ENCODE results near the gene TXNRD3.
"Not testable (repeated sequence)": the region's sequence is repeated elsewhere in the genome, so short reads cannot be mapped to it uniquely, and the experiment has no call there.

Gene TXNRD3

DNA sequence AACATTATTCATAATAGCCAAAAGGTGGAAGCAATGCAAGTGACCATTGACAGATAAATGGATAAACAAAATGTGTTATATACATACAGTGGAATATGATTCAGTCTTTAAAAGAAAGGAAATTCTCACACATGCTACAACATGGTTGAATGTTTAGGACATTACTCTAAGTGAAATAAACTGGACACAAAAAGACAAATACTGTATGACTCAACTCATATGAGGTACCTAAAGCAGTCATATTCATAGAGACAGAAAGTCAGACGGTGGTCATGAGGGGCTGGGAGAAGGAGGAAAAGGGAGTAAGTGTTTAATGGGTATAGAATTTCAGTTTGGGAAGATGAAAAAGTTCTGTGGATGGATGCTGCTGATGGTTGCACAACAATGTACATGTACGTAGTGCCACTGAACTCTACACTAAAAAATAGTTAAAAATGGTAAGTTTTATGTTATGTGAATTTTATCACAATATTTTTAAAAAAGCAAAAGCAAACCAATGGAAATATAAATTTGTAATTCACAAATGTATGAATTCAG, 5.3 kb downstream of the TXNRD3 start:
- Histone ChIP-seq H3K27ac (ENCODE audit: low read depth, low read length) (no peak overlapping the region), H3K4me3 (ENCODE audit: low read depth in 1 of 2, low read length in 2 of 2) (no peak overlapping the region), H3K4me1 (ENCODE audit: control insufficient read depth in 1 of 2, insufficient read depth in 2 of 2, low read length in 2 of 2) (peaks cover 0 to 4% of the 10 kb centered on the region in 2 donors), H3K27me3 (ENCODE audit: control insufficient read depth in 1 of 2, insufficient read depth in 2 of 2, low read length in 2 of 2) (no peaks in the 10 kb centered on the region), H3K9me3 (ENCODE audit: control insufficient read depth in 1 of 2, low read length in 2 of 2) (no peaks in the 10 kb centered on the region), H3K9ac (ENCODE audit: low read depth in 1 of 2, low read length in 2 of 2) (no peak overlapping the region), H3K36me3 (ENCODE audit: control insufficient read depth in 1 of 2, insufficient read depth in 2 of 2, low read length in 2 of 2) (no peaks in the 10 kb centered on the region)

DNA sequence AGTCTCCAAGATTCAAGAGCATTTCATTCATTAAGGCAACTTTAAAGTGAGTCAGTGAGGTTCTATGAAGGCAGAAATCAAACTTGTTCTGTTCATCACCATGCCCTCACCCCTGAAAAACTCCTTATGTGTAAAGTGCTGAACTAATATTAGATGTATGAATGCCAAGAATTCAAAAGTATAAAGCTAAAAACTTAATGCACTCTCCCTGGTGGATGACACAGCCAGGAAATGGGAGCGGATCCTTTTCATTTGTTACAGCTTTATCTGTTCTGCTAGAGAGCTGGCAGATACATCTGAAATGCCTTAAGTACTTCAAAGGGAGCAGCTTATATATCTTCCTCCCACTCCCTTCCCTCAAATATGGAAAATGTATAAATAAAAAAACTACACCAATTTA, 8.2 kb downstream of the TXNRD3 start:
- no peak overlapping the region for H3K27ac ChIP-seq (ENCODE audit: low read depth, low read length)
- no peaks in the 10 kb centered on the region for H3K4me1 ChIP-seq (ENCODE audit: control insufficient read depth in 1 of 2, insufficient read depth in 2 of 2, low read length in 2 of 2)
- H3K36me3 ChIP-seq (ENCODE audit: control insufficient read depth in 1 of 2, insufficient read depth in 2 of 2, low read length in 2 of 2) = peaks cover 0 to 2% of the 10 kb centered on the region in 2 donors
- no peaks in the 10 kb centered on the region for H3K9me3 ChIP-seq (ENCODE audit: control insufficient read depth in 1 of 2, low read length in 2 of 2)
- no peak overlapping the region for H3K4me3 ChIP-seq (ENCODE audit: low read depth in 1 of 2, low read length in 2 of 2)
- H3K27me3 ChIP-seq (ENCODE audit: control insufficient read depth in 1 of 2, insufficient read depth in 2 of 2, low read length in 2 of 2) = no peaks in the 10 kb centered on the region
- no peak overlapping the region for H3K9ac ChIP-seq (ENCODE audit: low read depth in 1 of 2, low read length in 2 of 2)

GRCh38 chr3:126644615-126645014, 10.3 kb downstream of the TXNRD3 start:
- H3K27me3 ChIP-seq (ENCODE audit: control insufficient read depth in 1 of 2, insufficient read depth in 2 of 2, low read length in 2 of 2) = no peaks in the 10 kb centered on the region
- H3K4me3 ChIP-seq (ENCODE audit: low read depth in 1 of 2, low read length in 2 of 2) = no peak overlapping the region
- peaks cover 0 to 4% of the 10 kb centered on the region in 2 donors for H3K36me3 ChIP-seq (ENCODE audit: control insufficient read depth in 1 of 2, insufficient read depth in 2 of 2, low read length in 2 of 2)

GRCh38 chr3:126638790-126639189, 16.1 kb downstream of the TXNRD3 start:
- H3K27me3 ChIP-seq (ENCODE audit: control insufficient read depth in 1 of 2, insufficient read depth in 2 of 2, low read length in 2 of 2) = no peaks in the 10 kb centered on the region

More at GRCh38 chr3:126644615-126645014, 10.3 kb downstream of the TXNRD3 start:
- H3K9me3 ChIP-seq (ENCODE audit: control insufficient read depth in 1 of 2, low read length in 2 of 2) = no peaks in the 10 kb centered on the region
- H3K4me1 ChIP-seq (ENCODE audit: control insufficient read depth in 1 of 2, insufficient read depth in 2 of 2, low read length in 2 of 2) = no peaks in the 10 kb centered on the region
- H3K9ac ChIP-seq (ENCODE audit: low read depth in 1 of 2, low read length in 2 of 2) = no peak overlapping the region
- no peak overlapping the region for H3K27ac ChIP-seq (ENCODE audit: low read depth, low read length)

DNA sequence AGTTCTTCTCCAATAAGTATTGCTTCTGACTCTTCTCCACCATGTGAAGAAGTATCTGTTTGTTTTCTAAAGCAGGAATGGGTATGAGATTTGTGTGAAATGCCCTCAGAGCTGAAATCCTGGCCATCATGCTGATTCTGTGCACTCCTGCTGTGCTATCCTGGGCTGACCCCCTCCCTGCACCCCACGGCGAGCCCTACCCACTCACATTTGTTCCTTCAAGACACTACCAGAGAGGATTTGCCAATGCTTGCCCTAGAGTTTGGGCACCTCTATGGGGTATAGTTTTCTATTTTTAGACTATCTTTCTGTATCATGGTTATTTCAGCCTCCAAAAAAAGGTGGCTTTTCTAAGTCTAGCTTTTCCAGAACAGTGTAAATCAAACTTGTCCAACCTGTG, 18.5 kb downstream of the TXNRD3 start:
- Histone ChIP-seq H3K27me3 (ENCODE audit: control insufficient read depth in 1 of 2, insufficient read depth in 2 of 2, low read length in 2 of 2) (no peaks in the 10 kb centered on the region), H3K9ac (ENCODE audit: low read depth in 1 of 2, low read length in 2 of 2) (no peak overlapping the region), H3K4me1 (ENCODE audit: control insufficient read depth in 1 of 2, insufficient read depth in 2 of 2, low read length in 2 of 2) (no peaks in the 10 kb centered on the region), H3K9me3 (ENCODE audit: control insufficient read depth in 1 of 2, low read length in 2 of 2) (no peaks in the 10 kb centered on the region), H3K4me3 (ENCODE audit: low read depth in 1 of 2, low read length in 2 of 2) (no peak overlapping the region), H3K36me3 (ENCODE audit: control insufficient read depth in 1 of 2, insufficient read depth in 2 of 2, low read length in 2 of 2) (peaks cover 0 to 2% of the 10 kb centered on the region in 2 donors), H3K27ac (ENCODE audit: low read depth, low read length) (no peak overlapping the region)

More at GRCh38 chr3:126638790-126639189, 16.1 kb downstream of the TXNRD3 start:
- H3K27ac ChIP-seq (ENCODE audit: low read depth, low read length) = no peak overlapping the region
- no peak overlapping the region for H3K4me3 ChIP-seq (ENCODE audit: low read depth in 1 of 2, low read length in 2 of 2)
- H3K9ac ChIP-seq (ENCODE audit: low read depth in 1 of 2, low read length in 2 of 2) = no peak overlapping the region
- H3K9me3 ChIP-seq (ENCODE audit: control insufficient read depth in 1 of 2, low read length in 2 of 2) = no peaks in the 10 kb centered on the region
- H3K36me3 ChIP-seq (ENCODE audit: control insufficient read depth in 1 of 2, insufficient read depth in 2 of 2, low read length in 2 of 2) = peaks cover 0 to 4% of the 10 kb centered on the region in 2 donors
- H3K4me1 ChIP-seq (ENCODE audit: control insufficient read depth in 1 of 2, insufficient read depth in 2 of 2, low read length in 2 of 2) = no peaks in the 10 kb centered on the region

DNA sequence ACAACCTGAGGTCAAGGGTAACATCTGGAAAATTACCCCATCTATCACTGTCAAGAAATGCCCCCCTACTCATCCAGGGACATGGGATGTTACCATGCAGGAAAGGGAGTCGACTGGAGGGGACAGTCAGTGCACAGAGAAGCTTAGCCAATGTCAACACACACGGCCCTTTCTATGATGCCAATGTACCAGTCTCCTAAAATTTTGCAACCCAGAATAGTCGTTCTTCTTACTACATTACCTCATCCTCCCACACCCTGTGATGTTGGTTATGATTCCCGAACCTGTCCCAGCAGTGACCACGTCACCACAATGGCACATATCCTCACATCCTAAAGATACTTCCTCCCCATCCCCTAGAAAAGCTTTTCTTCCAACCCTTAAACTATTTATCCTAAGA, 20.1 kb downstream of the TXNRD3 start:
- Histone ChIP-seq H3K4me1 (ENCODE audit: control insufficient read depth in 1 of 2, insufficient read depth in 2 of 2, low read length in 2 of 2) (no peaks in the 10 kb centered on the region), H3K9ac (ENCODE audit: low read depth in 1 of 2, low read length in 2 of 2) (no peak overlapping the region), H3K9me3 (ENCODE audit: control insufficient read depth in 1 of 2, low read length in 2 of 2) (no peaks in the 10 kb centered on the region), H3K27ac (ENCODE audit: low read depth, low read length) (no peak overlapping the region), H3K27me3 (ENCODE audit: control insufficient read depth in 1 of 2, insufficient read depth in 2 of 2, low read length in 2 of 2) (no peaks in the 10 kb centered on the region), H3K4me3 (ENCODE audit: low read depth in 1 of 2, low read length in 2 of 2) (no peak overlapping the region), H3K36me3 (ENCODE audit: control insufficient read depth in 1 of 2, insufficient read depth in 2 of 2, low read length in 2 of 2) (no peaks in the 10 kb centered on the region)

DNA sequence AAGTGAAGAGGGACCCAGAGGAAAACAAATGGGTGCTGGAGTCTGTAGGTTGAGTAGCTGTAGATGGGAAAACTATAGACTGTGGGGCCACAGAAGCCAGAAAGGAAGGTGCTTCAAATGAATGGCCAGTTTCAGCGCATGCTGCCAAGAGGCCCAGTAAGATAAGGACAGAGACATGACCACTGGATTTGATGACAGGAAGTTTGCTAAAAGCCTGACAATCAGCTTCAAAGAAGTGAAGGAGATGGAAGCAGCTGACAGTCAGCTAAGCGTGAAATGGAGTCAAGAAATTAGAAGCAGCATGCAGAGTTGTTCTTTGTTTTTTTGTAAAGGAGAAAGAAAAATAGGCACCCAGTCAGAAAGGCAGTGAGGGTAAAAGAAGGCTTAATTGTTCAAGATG, 24.9 kb downstream of the TXNRD3 start:
- Histone ChIP-seq H3K4me3 (ENCODE audit: low read depth in 1 of 2, low read length in 2 of 2) (no peak overlapping the region), H3K9ac (ENCODE audit: low read depth in 1 of 2, low read length in 2 of 2) (no peak overlapping the region), H3K27ac (ENCODE audit: low read depth, low read length) (no peak overlapping the region)

GRCh38 chr3:126625735-126626134, 29.2 kb downstream of the TXNRD3 start:
- not testable (repeated sequence) for H3K9me3 ChIP-seq (ENCODE audit: control insufficient read depth in 1 of 2, low read length in 2 of 2); H3K4me1 ChIP-seq (ENCODE audit: control insufficient read depth in 1 of 2, insufficient read depth in 2 of 2, low read length in 2 of 2); H3K27me3 ChIP-seq (ENCODE audit: control insufficient read depth in 1 of 2, insufficient read depth in 2 of 2, low read length in 2 of 2); H3K9ac ChIP-seq (ENCODE audit: low read depth in 1 of 2, low read length in 2 of 2); H3K4me3 ChIP-seq (ENCODE audit: low read depth in 1 of 2, low read length in 2 of 2); H3K27ac ChIP-seq (ENCODE audit: low read depth, low read length); H3K36me3 ChIP-seq (ENCODE audit: control insufficient read depth in 1 of 2, insufficient read depth in 2 of 2, low read length in 2 of 2)

More for the DNA sequence above, 24.9 kb downstream of the TXNRD3 start:
- Histone ChIP-seq H3K27me3 (ENCODE audit: control insufficient read depth in 1 of 2, insufficient read depth in 2 of 2, low read length in 2 of 2) (no peaks in the 10 kb centered on the region), H3K4me1 (ENCODE audit: control insufficient read depth in 1 of 2, insufficient read depth in 2 of 2, low read length in 2 of 2) (no peaks in the 10 kb centered on the region), H3K9me3 (ENCODE audit: control insufficient read depth in 1 of 2, low read length in 2 of 2) (no peaks in the 10 kb centered on the region), H3K36me3 (ENCODE audit: control insufficient read depth in 1 of 2, insufficient read depth in 2 of 2, low read length in 2 of 2) (no peaks in the 10 kb centered on the region)

- Histone ChIP-seq H3K9me3 (ENCODE audit: control insufficient read depth in 1 of 2, low read length in 2 of 2) (no peaks in the 10 kb centered on the region), H3K4me3 (ENCODE audit: low read depth in 1 of 2, low read length in 2 of 2) (no peak overlapping the region), H3K4me1 (ENCODE audit: control insufficient read depth in 1 of 2, insufficient read depth in 2 of 2, low read length in 2 of 2) (no peaks in the 10 kb centered on the region), H3K9ac (ENCODE audit: low read depth in 1 of 2, low read length in 2 of 2) (no peak overlapping the region), H3K27ac (ENCODE audit: low read depth, low read length) (no peak overlapping the region), H3K36me3 (ENCODE audit: control insufficient read depth in 1 of 2, insufficient read depth in 2 of 2, low read length in 2 of 2) (no peaks in the 10 kb centered on the region), H3K27me3 (ENCODE audit: control insufficient read depth in 1 of 2, insufficient read depth in 2 of 2, low read length in 2 of 2) (no peaks in the 10 kb centered on the region)
These were observed 32.2 kb downstream of the TXNRD3 start for GRCh38 chr3:126622694-126623093.

- Histone ChIP-seq H3K27me3 (ENCODE audit: control insufficient read depth in 1 of 2, insufficient read depth in 2 of 2, low read length in 2 of 2) (no peaks in the 10 kb centered on the region), H3K36me3 (ENCODE audit: control insufficient read depth in 1 of 2, insufficient read depth in 2 of 2, low read length in 2 of 2) (no peaks in the 10 kb centered on the region), H3K27ac (ENCODE audit: low read depth, low read length) (no peak overlapping the region), H3K4me3 (ENCODE audit: low read depth in 1 of 2, low read length in 2 of 2) (no peak overlapping the region), H3K4me1 (ENCODE audit: control insufficient read depth in 1 of 2, insufficient read depth in 2 of 2, low read length in 2 of 2) (no peaks in the 10 kb centered on the region), H3K9ac (ENCODE audit: low read depth in 1 of 2, low read length in 2 of 2) (no peak overlapping the region), H3K9me3 (ENCODE audit: control insufficient read depth in 1 of 2, low read length in 2 of 2) (no peaks in the 10 kb centered on the region)
These were observed 33.1 kb downstream of the TXNRD3 start for GRCh38 chr3:126621627-126622345.

All from duodenal mucosa (tissue), 2 donors.